ENCODE measurements around the gene WDFY4.

WDFY4 gene

GRCh38 chr10:48691812-48692528 is 7.3 kb downstream of the WDFY4 start:
- DNase-seq (ENCODE audit: low read depth in 1 of 2, low spot score in 1 of 2), result no peak

GRCh38 chr10:48692748-48693147 is 8.1 kb downstream of the WDFY4 start:
- no peak for DNase-seq (ENCODE audit: low read depth in 1 of 2, low spot score in 1 of 2)

GRCh38 chr10:48693206-48693605 is 8.5 kb downstream of the WDFY4 start:
- no peak for DNase-seq (ENCODE audit: low read depth in 1 of 2, low spot score in 1 of 2)

GRCh38 chr10:48694371-48695030 is 9.8 kb downstream of the WDFY4 start:
- DNase-seq (ENCODE audit: low read depth in 1 of 2, low spot score in 1 of 2), result no peak

- no peak for DNase-seq (ENCODE audit: low read depth in 1 of 2, low spot score in 1 of 2)
These were observed 11.2 kb downstream of the WDFY4 start for GRCh38 chr10:48695636-48696534.

- no peak for DNase-seq (ENCODE audit: low read depth in 1 of 2, low spot score in 1 of 2)
These were observed 11.8 kb downstream of the WDFY4 start for GRCh38 chr10:48696535-48696873.

- DNase-seq (ENCODE audit: low read depth in 1 of 2, low spot score in 1 of 2), result no peak
These were observed 12.4 kb downstream of the WDFY4 start for GRCh38 chr10:48697091-48697490.

- DNase-seq (ENCODE audit: low read depth in 1 of 2, low spot score in 1 of 2), result no peak
These were observed 13.4 kb downstream of the WDFY4 start for GRCh38 chr10:48697821-48698764.

GRCh38 chr10:48699011-48699627 is 14.4 kb downstream of the WDFY4 start:
- DNase-seq (ENCODE audit: low read depth in 1 of 2, low spot score in 1 of 2), result no peak

- DNase-seq (ENCODE audit: low read depth in 1 of 2, low spot score in 1 of 2), result no peak
These were observed 15.4 kb downstream of the WDFY4 start for GRCh38 chr10:48700071-48700470.

- no peak for DNase-seq (ENCODE audit: low read depth in 1 of 2, low spot score in 1 of 2)
These were observed 15.8 kb downstream of the WDFY4 start for GRCh38 chr10:48700493-48700892.

GRCh38 chr10:48701139-48701901 is 16.6 kb downstream of the WDFY4 start:
- DNase-seq (ENCODE audit: low read depth in 1 of 2, low spot score in 1 of 2), result no peak

- no peak for DNase-seq (ENCODE audit: low read depth in 1 of 2, low spot score in 1 of 2)
These were observed 17.3 kb downstream of the WDFY4 start for GRCh38 chr10:48701941-48702340.

GRCh38 chr10:48703531-48704122 is 19.0 kb downstream of the WDFY4 start:
- no peak for DNase-seq (ENCODE audit: low read depth in 1 of 2, low spot score in 1 of 2)

GRCh38 chr10:48704156-48704555 is 19.5 kb downstream of the WDFY4 start:
- no peak for DNase-seq (ENCODE audit: low read depth in 1 of 2, low spot score in 1 of 2)

- DNase-seq (ENCODE audit: low read depth in 1 of 2, low spot score in 1 of 2), result no peak
These were observed 20.8 kb downstream of the WDFY4 start for GRCh38 chr10:48705401-48705938.

- no peak for DNase-seq (ENCODE audit: low read depth in 1 of 2, low spot score in 1 of 2)
These were observed 22.8 kb downstream of the WDFY4 start for GRCh38 chr10:48707472-48707871.

- DNase-seq (ENCODE audit: low read depth in 1 of 2, low spot score in 1 of 2), result no peak
These were observed 23.5 kb downstream of the WDFY4 start for GRCh38 chr10:48708144-48708543.
